C4-2B (cell line): ENCODE results near the gene AGR3.

Experiments
- ZFX ChIP-seq: fragments of 450-650 bp; IDR thresholded peaks from 2 replicates; pipeline ENCODE4 v1.6.1; 2017
- TF ChIP-seq, protein P1 (sequence below): fragments of 450-650 bp; conservative IDR thresholded peaks from 2 replicates; pipeline ENCODE4 v1.5.1; 2017; ENCODE audit warnings: mild to moderate bottlenecking

DNA sequence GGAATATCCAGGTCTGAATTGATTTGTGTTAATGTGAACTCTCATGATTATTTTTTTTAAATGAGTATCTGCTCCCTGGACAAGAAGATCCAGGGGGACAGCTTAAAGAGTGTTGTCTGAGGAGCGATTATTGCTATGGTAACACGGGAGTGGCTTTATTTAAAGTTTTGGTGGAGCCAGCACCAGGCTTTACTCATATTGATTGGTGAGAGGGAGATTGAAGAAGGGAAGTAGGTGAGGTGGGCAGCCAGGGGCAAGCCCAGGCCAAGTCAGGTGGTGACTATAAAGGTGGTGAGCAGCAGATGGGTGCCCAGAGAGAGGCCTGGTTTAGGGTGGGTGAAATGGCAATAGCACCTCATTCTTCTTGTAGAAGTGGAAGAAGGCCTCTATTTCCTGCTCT is 66.8 kb downstream of the AGR3 start:
- TF ChIP-seq, protein P1, sequence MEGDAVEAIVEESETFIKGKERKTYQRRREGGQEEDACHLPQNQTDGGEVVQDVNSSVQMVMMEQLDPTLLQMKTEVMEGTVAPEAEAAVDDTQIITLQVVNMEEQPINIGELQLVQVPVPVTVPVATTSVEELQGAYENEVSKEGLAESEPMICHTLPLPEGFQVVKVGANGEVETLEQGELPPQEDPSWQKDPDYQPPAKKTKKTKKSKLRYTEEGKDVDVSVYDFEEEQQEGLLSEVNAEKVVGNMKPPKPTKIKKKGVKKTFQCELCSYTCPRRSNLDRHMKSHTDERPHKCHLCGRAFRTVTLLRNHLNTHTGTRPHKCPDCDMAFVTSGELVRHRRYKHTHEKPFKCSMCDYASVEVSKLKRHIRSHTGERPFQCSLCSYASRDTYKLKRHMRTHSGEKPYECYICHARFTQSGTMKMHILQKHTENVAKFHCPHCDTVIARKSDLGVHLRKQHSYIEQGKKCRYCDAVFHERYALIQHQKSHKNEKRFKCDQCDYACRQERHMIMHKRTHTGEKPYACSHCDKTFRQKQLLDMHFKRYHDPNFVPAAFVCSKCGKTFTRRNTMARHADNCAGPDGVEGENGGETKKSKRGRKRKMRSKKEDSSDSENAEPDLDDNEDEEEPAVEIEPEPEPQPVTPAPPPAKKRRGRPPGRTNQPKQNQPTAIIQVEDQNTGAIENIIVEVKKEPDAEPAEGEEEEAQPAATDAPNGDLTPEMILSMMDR = no peak
- TF ChIP-seq ZFX = no peak
